AML-193 (cell line): ENCODE measurements around the gene PCDHGA8.
"Not testable (repeated sequence)": the region's sequence is repeated elsewhere in the genome, so short reads cannot be mapped to it uniquely, and the experiment has no call there.

ENCODE experiments used
- DNase-seq, 2 experiments: peaks; one replicate each; lab custom pipeline; 2025; lab: John Stamatoyannopoulos, UW

The PCDHGA8 gene

GRCh38 chr5:141403387-141403786, 11.0 kb downstream of the PCDHGA8 start:
- DNase-seq: no peak

- not testable (repeated sequence) for DNase-seq
Measured at GRCh38 chr5:141407790-141408505, 15.5 kb downstream of the PCDHGA8 start, which contains the start of gene PCDHGB6. Gene PCDHGB6 (plus strand): TSS chr5:141408021. CDS start chr5:141408203, 182 bp downstream.

GRCh38 chr5:141409598-141410306, 17.3 kb downstream of the PCDHGA8 start:
- DNase-seq: no peak

GRCh38 chr5:141411575-141411974, 19.1 kb downstream of the PCDHGA8 start:
- DNase-seq: no peak

- DNase-seq: peak; percentile 37 to 69
Measured at GRCh38 chr5:141412854-141413539, 20.6 kb downstream of the PCDHGA8 start, which contains the start of gene PCDHGA10. Gene PCDHGA10 (plus strand): TSS chr5:141412987. CDS start chr5:141413176, 189 bp downstream.

GRCh38 chr5:141413540-141414069, 21.2 kb downstream of the PCDHGA8 start:
- DNase-seq: no peak

GRCh38 chr5:141414548-141415274, 22.3 kb downstream of the PCDHGA8 start:
- DNase-seq: not testable (repeated sequence)

- DNase-seq: not testable (repeated sequence)
Measured at GRCh38 chr5:141415275-141415618, 22.8 kb downstream of the PCDHGA8 start.

GRCh38 chr5:141417494-141418172, 25.2 kb downstream of the PCDHGA8 start, which contains the start of gene PCDHGB7:
Gene PCDHGB7 (plus strand): TSS chr5:141417677. CDS start chr5:141417860, 183 bp downstream.
- not testable (repeated sequence) for DNase-seq

- no peak for DNase-seq
Measured at GRCh38 chr5:141419074-141419880, 26.8 kb downstream of the PCDHGA8 start.

- no peak for DNase-seq
Measured at GRCh38 chr5:141420855-141421488, 28.5 kb downstream of the PCDHGA8 start, which contains the start of gene PCDHGA11. Gene PCDHGA11 (plus strand): TSS chr5:141421051. CDS start chr5:141421228, 177 bp downstream.

GRCh38 chr5:141421489-141421855, 29.0 kb downstream of the PCDHGA8 start:
- DNase-seq: no peak

GRCh38 chr5:141422742-141423291, 30.4 kb downstream of the PCDHGA8 start:
- no peak for DNase-seq

GRCh38 chr5:141427783-141428426, 35.5 kb downstream of the PCDHGA8 start:
- DNase-seq: no peak

- DNase-seq: no peak
Measured at GRCh38 chr5:141430332-141431113, 38.1 kb downstream of the PCDHGA8 start, which contains the start of gene PCDHGA12. Gene PCDHGA12 (plus strand): TSS chr5:141430507. CDS start chr5:141430760, 253 bp downstream.

- no peak for DNase-seq
Measured at GRCh38 chr5:141431286-141431685, 38.9 kb downstream of the PCDHGA8 start.

GRCh38 chr5:141432308-141432707, 39.9 kb downstream of the PCDHGA8 start:
- not testable (repeated sequence) for DNase-seq

- not testable (repeated sequence) for DNase-seq
Measured at GRCh38 chr5:141432726-141433125, 40.3 kb downstream of the PCDHGA8 start.
